GM10248 (cell line): ENCODE data around the gene DOC2B.

Source experiments
- CTCF ChIA-PET: fragments of 300-600 bp; sonication (Branson Sonifier 250); formaldehyde crosslinking; extraction: SDS; loops from one replicate; lab custom pipeline; 2021; ENCODE audit warnings: antibody characterized with exemption; lab: Yijun Ruan, JAX
- POLR2A ChIA-PET: fragments of 350-650 bp; sonication (Branson Sonifier 250); formaldehyde crosslinking; extraction: SDS; loops from one replicate; lab custom pipeline; 2020; ENCODE audit warnings: antibody characterized with exemption; lab: Yijun Ruan, JAX
- DNase-seq: peaks from one replicate; pipeline ENCODE4 v3.0.0; 2012; ENCODE audit errors: extremely low spot score
- CTCF ChIP-seq: IDR thresholded peaks from 2 replicates; pipeline ENCODE4 v1.5.1; 2012; ENCODE audit warnings: mild to moderate bottlenecking, low read depth; ENCODE audit errors: extremely low read depth, missing control alignments, control extremely low read depth

The DOC2B gene

DNA sequence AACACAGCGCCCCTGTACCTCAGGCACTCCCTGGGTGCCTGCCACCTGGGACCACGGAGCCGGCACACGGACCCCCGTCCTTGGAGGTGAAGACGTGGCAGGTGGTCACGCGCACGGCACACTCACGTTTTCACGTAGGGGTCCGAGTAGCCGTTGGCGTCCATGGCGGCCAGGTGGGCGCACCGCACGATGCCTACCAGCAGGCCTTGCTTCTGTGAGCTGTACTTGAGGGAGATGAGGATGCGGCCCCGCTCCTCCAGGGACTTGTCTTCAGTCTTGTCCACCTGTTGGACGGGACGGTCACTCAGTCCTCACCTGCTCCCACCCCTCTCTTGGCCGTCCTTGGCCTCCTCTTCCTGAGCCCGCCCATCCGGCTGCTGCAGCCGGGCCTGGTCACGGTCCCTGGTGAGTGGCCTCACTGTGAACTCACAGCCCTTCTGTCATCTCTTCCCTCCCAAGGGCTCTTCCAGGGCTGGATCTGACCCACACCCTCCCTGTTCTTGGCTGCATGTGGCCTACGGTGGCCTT lies 25.3 kb downstream of the DOC2B start:
- CTCF ChIA-PET, result no interaction called here
- no peak for TF ChIP-seq CTCF
- DNase-seq, result no peak
- POLR2A ChIA-PET, result no interaction called here

GRCh38 chr17:155576-155975 lies 25.9 kb downstream of the DOC2B start:
- ChIA-PET POLR2A (no interaction called here), CTCF (no interaction called here)
- DNase-seq, result no peak
- TF ChIP-seq CTCF, result no peak

GRCh38 chr17:153851-154250 lies 27.6 kb downstream of the DOC2B start:
- no peak for DNase-seq
- TF ChIP-seq CTCF, result no peak
- POLR2A ChIA-PET, result no interaction called here

GRCh38 chr17:152860-153420 lies 28.5 kb downstream of the DOC2B start:
- ChIA-PET CTCF (interaction anchor here (1.0 to 1.8 kb wide), 2 partner anchors 8 to 12 kb away, joined by 4 read pairs; no protein-coding TSS in a partner anchor), POLR2A (interaction anchor here (0.6 kb wide), 1 partner anchor 670 kb away, joined by 3 read pairs; no protein-coding TSS in a partner anchor)
- no peak for DNase-seq

More at GRCh38 chr17:153851-154250, 27.6 kb downstream of the DOC2B start:
- CTCF ChIA-PET, result interaction anchor here (1.0 kb wide), 1 partner anchor 9 kb away, joined by 4 read pairs; no protein-coding TSS in a partner anchor

GRCh38 chr17:151886-152859 lies 29.3 kb downstream of the DOC2B start:
- DNase-seq, result no peak
- ChIA-PET POLR2A (no interaction called here), CTCF (interaction anchor here (1.8 kb wide), 1 partner anchor 13 kb away, joined by 4 read pairs; no protein-coding TSS in a partner anchor)
- no peak for TF ChIP-seq CTCF

More at GRCh38 chr17:152860-153420, 28.5 kb downstream of the DOC2B start:
- no peak for TF ChIP-seq CTCF

- ChIA-PET POLR2A (no interaction called here), CTCF (interaction anchor here (1.1 to 1.8 kb wide), 2 partner anchors 14 to 235 kb away, joined by 3 to 4 read pairs; no protein-coding TSS in a partner anchor)
Measured at GRCh38 chr17:151004-151403, 30.4 kb downstream of the DOC2B start.

More at GRCh38 chr17:151004-151403, 30.4 kb downstream of the DOC2B start:
- DNase-seq, result no peak
- no peak for TF ChIP-seq CTCF
